Natural killer cell (primary cell): ENCODE data around the gene DYNC1H1. TPM values are rescaled to one million over a fixed set of nuclear protein-coding genes. Genes with fewer than 3 reads are reported as not detected.

Experiments used
- ATAC-seq, 3 donors: fragments of 150-1000 bp in 2 of 3; fragments of 200-7000 bp in 1 of 3; cut with Tn5 transposase; 1 replicate in 1 of 3; 2 replicates in 2 of 3; pipeline ENCODE4 v1.10.0; 2021; ENCODE audit warnings: mild to moderate bottlenecking in 2 of 3, moderate library complexity in 2 of 3
- DNase-seq, 2 donors: peaks; one replicate each; pipeline versions ENCODE4 v3.0.0 to v3.0.0-alpha.2; 2013 to 2021; ENCODE audit warnings: mixed read lengths in 1 of 2
- H3K27ac ChIP-seq: one replicate; pipeline ENCODE4 v1.5.1; 2013; ENCODE audit warnings: mild to moderate bottlenecking, low read length
- H3K27me3 ChIP-seq: one replicate; pipeline ENCODE4 v1.6.1; 2013; ENCODE audit warnings: low read length; ENCODE audit not compliant: control insufficient read depth, insufficient read depth
- H3K36me3 ChIP-seq: one replicate; pipeline ENCODE4 v1.6.1; 2013; ENCODE audit warnings: low read length; ENCODE audit not compliant: control insufficient read depth, insufficient read depth
- H3K4me1 ChIP-seq: one replicate; pipeline ENCODE4 v1.6.1; 2013; ENCODE audit warnings: low read length; ENCODE audit not compliant: control insufficient read depth, insufficient read depth
- H3K4me3 ChIP-seq: one replicate; pipeline ENCODE4 v1.5.1; 2013; ENCODE audit warnings: low read length
- H3K9me3 ChIP-seq: one replicate; pipeline ENCODE4 v1.6.1; 2013; ENCODE audit warnings: low read length; ENCODE audit not compliant: control insufficient read depth, insufficient read depth
- H3K27ac Mint-ChIP-seq, 2 donors: one replicate each; pipeline ENCODE4 v1.8.0; 2022; ENCODE audit warnings: mild to moderate bottlenecking in 2 of 2, mixed read lengths in 2 of 2, moderate library complexity in 1 of 2
- H3K27me3 Mint-ChIP-seq, 2 donors: one replicate each; pipeline ENCODE4 v1.8.0; 2022; ENCODE audit warnings: low read depth in 2 of 2, mixed read lengths in 2 of 2
- H3K36me3 Mint-ChIP-seq: one replicate; pipeline ENCODE4 v1.8.0; 2022; ENCODE audit warnings: mixed read lengths
- H3K4me1 Mint-ChIP-seq, 2 donors: one replicate each; pipeline ENCODE4 v1.8.0; 2022; ENCODE audit warnings: mixed read lengths in 2 of 2
- H3K4me3 Mint-ChIP-seq: one replicate; pipeline ENCODE4 v1.8.0; 2022; ENCODE audit warnings: mild to moderate bottlenecking, moderate library complexity, mixed read lengths
- H3K9me3 Mint-ChIP-seq, 2 donors: one replicate each; pipeline ENCODE4 v1.8.0; 2022; ENCODE audit warnings: mixed read lengths in 2 of 2
- CTCF ChIP-seq: fragments of 200-600 bp; IDR thresholded peaks from one replicate; pipeline ENCODE4 v1.8.0; 2022; ENCODE audit warnings: antibody characterized with exemption
- WGBS: methylation state at CpG from one replicate; pipeline ENCODE4 v1.1.7; 2013; ENCODE audit warnings: missing lambda C conversion rate; ENCODE audit not compliant: insufficient coverage; 5-methylcytosine and 5-hydroxymethylcytosine counted together
- intact Hi-C: fragments of 100-400 bp; cut with micrococcal nuclease; formaldehyde crosslinking; loops from one replicate; pipeline ENCODE4 v1.14.2; 2022
- total RNA-seq, 4 donors: library from RNA; stranded (reverse); fragments of 120-200 nt in 1 of 4; gene quantifications; one replicate each; pipeline versions ENCODE4 v1.2.3 to v1.2.4, GENCODE V29; 2013 to 2022

The DYNC1H1 gene
- total RNA-seq, 3 donors from 2014 or later (not counting 1 experiment from before 2014, with no cell fraction given) = 313 to 381 (median 349) TPM

GRCh38 chr14:102103062-102103695 lies 138.8 kb downstream of the DYNC1H1 start:
- 68% methylated on average over 9 of the region's 10 CpGs for WGBS
- Histone ChIP-seq H3K9me3 (no peaks in the 10 kb centered on the region), H3K4me3 (no peak overlapping the region), H3K27ac (no peak overlapping the region), H3K4me1 (no peaks in the 10 kb centered on the region), H3K36me3 (no peaks in the 10 kb centered on the region), H3K27me3 (no peaks in the 10 kb centered on the region)
- no peak for DNase-seq
- intact Hi-C loops = no loop called here
- no peak for ATAC-seq
- no peaks in the 10 kb centered on the region for H3K27me3 Mint-ChIP-seq
- no peak for TF ChIP-seq CTCF
- H3K4me1 Mint-ChIP-seq = no peaks in the 10 kb centered on the region
- no peaks in the 10 kb centered on the region for H3K36me3 Mint-ChIP-seq
- no peak overlapping the region for H3K27ac Mint-ChIP-seq
- no peaks in the 10 kb centered on the region for H3K9me3 Mint-ChIP-seq
- H3K4me3 Mint-ChIP-seq = no peak overlapping the region

GRCh38 chr14:102105369-102105768 lies 141.0 kb downstream of the DYNC1H1 start:
- no peaks in the 10 kb centered on the region for H3K4me1 Mint-ChIP-seq
- H3K27me3 Mint-ChIP-seq = peaks cover 0 to 3% of the 10 kb centered on the region in 2 donors
- intact Hi-C loops = no loop called here
- H3K36me3 Mint-ChIP-seq = no peaks in the 10 kb centered on the region
- Histone ChIP-seq H3K4me1 (no peaks in the 10 kb centered on the region), H3K9me3 (no peaks in the 10 kb centered on the region), H3K27me3 (no peaks in the 10 kb centered on the region), H3K27ac (no peak overlapping the region), H3K4me3 (no peak overlapping the region), H3K36me3 (no peaks in the 10 kb centered on the region)
- WGBS = 87% methylated on average over 4 of the region's 4 CpGs
- ATAC-seq (no peak), DNase-seq (no peak)
- no peak for TF ChIP-seq CTCF
- H3K4me3 Mint-ChIP-seq = no peak overlapping the region
- no peak overlapping the region for H3K27ac Mint-ChIP-seq
- no peaks in the 10 kb centered on the region for H3K9me3 Mint-ChIP-seq

Other genes with a start within 250 kb of the DYNC1H1 start
- 100 to 1,000 TPM; 716 to 779 (median 736) TPM for gene PPP2R5C, start 202.9 kb upstream of the DYNC1H1 start, total RNA-seq
- gene HSP90AA1, start 122.5 kb downstream of the DYNC1H1 start, total RNA-seq = 100 to 1,000 TPM; 470 to 665 (median 663) TPM
- 10 to 100 TPM; 55.5 to 66.7 (median 62.2) TPM for gene WDR20, start 175.3 kb downstream of the DYNC1H1 start, total RNA-seq